Retina (tissue), 1 donor: Measurements from ENCODE around the gene SCN8A.

Source experiments
- DNase-seq: peaks from one replicate; pipeline ENCODE4 v3.0.0-alpha.2; 2016

Gene SCN8A

GRCh38 chr12:51721282-51721940, 130.4 kb downstream of the SCN8A start:
- peak; percentile 85 for DNase-seq

DNA sequence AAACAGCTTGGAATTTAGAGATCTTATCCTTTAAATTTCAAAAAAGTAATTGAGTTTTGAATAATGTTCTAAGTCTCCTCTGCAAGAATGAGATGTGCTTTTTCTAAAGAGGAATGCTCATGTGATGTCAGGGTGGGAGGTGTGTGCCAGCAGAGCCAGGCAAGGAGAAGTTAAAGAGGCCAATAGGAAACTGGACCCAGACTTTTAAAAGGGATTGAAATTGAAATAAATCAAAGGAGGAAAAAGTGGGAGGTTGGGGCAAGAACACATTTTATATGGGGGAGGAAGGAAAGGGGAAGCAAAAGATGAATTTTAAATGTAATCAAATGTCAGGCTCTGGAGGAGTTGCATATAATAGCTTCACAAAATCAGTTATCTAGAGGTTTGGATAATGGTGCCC, 131.4 kb downstream of the SCN8A start:
- no peak for DNase-seq

DNA sequence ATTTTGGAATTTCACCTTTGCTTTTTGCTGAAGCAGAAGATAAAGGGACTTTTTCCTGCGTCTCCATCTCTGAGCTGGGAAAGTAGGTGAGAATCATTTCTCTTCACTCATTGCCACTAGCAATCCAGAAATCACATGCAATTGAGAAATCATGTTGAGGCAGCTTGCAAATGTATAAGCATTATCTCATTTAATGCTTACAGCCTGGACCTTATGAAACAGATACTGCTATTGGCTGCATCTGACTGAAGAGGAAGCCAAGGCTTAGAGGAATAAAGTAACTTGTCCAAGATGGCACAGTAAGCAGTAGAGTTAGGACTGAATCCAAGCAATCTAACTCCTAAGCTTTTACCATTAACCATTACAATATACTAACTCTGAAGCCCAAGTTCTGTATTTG, 135.1 kb downstream of the SCN8A start:
- no peak for DNase-seq

DNA sequence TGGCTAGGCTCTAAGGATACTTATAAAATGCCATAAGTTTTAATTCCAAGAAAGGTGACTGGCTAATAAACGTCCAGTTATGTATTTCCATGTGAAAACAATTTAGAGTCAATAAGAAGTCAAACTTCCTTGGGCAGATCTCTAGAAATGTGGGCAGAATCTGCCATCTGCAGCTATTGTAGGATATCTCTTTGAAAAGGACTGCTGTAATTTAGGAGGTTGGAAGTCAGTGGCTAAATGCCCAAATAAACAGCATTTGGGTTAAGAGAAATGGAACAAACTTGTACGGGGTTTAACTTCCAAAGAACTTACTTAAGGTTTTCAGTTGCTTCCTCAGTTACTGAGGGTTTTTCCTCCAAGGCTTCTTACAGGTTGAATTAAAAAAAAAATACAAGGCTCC, 135.9 kb downstream of the SCN8A start:
- DNase-seq = no peak

- no peak for DNase-seq
Measured at GRCh38 chr12:51729331-51729730, 138.3 kb downstream of the SCN8A start.

- DNase-seq = no peak
Measured at GRCh38 chr12:51730745-51731144, 139.7 kb downstream of the SCN8A start.

DNA sequence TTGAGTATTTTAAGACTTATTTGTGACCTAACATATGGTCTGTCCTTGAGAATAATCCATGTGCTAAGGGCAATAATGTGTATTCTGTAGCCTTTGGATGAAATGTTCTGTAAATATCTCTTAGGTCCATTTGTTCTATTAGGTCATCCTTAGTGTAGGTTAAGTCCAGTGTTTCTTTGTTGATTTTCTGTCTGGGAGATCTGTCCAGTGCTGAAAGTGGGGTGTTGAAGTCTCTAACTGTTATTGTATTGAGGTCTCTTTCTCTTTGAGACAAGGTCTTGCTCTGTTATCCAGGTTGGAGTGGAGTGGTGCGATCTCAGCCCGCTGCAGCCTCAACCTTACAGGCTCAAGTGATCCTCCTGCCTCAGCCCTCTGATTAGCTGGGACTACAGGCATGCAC, 149.5 kb downstream of the SCN8A start:
- no peak for DNase-seq

DNA sequence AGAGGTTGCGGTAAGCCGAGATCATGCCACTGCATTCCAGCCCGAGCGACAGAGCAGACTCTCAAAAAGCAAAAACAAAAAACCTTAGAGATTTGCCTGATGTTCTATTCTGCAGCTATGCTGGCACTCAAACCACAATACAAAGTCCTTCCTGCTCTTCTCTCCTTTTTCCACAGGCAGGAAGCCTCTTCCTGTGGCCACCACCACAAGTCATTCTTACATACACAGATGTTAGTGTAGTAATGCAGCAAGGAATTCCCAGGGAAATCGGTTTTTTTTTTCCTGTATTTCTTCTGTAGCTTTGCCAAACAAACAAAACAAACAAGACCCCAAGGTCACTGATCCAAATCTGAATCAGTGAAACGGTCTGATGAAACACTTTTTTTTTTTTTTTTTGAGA, 153.2 kb downstream of the SCN8A start:
- no peak for DNase-seq

- DNase-seq = no peak
Measured at GRCh38 chr12:51744957-51745356, 153.9 kb downstream of the SCN8A start.

DNA sequence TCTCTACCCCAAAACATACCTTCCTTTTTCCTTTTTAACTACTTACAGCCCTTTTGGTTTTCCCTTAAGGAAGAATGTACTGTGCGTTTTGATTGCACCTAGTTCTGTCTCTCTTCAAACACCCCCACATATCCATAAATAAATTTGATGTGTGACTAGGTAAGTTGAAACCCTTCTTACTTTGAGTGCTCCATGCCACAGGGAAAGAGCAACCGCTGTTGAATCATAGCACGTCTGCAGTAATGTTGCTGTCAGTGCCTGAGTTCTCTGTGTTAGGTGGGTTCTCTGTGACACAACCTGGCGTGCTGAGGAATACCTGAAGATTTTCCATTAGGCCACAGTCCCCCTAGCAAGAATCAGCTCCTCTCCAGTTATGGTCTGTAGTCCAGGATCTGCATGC, 155.4 kb downstream of the SCN8A start:
- DNase-seq = no peak

DNA sequence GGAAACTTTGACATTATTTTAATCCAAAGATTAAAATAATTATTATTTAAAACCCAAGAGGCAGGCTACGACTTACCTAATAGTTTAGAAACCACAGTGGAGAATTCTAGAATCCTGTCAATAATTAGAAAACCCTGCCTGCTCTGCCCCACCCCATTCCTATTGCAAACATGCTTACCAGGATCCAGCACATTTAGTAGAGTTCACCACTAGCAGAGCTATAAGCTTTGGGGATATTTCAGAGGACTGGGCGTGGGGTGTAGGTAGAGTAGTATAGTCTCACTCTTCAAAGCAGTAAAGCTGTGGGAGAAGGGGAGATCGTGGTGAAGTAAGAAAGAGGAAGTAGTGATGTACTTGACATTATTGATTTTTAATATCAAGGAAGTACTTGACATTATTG, 157.2 kb downstream of the SCN8A start:
- DNase-seq = no peak

DNA sequence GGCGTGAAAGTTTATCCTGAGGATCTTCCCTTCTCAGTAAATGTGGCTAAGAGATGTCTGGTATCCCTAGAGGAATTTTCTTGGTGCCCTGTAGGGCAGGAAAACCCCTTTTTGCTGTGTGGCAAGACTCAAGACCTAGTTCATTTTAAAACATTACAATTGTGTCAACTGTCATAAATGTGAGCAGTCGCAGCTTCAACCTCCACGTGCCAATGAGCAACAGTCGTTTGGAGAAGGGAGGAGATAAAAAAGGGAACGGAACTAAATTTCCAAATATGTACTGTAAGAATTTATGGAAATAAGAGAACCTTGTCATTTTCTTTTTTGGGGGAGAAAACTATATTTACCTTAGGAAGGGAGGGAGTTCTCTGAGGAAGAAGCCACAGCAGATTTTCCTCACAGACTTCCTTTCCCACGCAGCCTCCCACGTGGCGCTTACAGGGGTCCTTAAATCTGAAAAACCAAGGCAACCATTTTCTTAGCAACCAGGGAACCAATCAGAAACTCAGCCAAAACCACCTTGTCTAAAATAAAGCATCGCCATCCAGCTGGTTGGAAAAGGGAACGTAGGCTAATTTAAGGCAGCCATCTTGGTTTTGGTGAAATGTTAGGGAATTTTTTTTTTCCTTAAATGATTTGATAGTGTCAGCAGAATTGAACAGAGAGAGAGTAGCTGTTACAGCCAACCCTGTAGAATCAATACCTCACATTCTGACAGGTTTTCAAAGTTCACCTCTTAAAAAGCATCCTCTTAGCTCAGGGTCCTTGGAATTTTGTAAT, 158.4 kb downstream of the SCN8A start:
- DNase-seq = no peak

DNA sequence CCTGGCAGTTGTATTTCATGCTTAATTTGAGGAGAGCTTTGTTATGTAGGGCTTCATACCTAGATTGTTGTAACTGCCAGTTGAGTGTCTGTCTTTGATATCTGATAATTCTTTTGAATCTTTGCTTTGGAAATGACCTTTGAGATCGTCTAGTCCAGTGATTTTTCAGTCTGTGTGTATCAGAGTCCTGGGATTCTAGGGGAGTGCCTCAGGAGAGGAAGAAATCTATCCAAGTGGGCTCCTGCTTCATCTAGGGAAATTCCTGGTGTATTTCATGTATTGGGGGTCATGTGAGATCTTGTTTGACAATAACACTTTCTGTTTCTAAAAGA, 158.9 kb downstream of the SCN8A start:
- DNase-seq = no peak

DNA sequence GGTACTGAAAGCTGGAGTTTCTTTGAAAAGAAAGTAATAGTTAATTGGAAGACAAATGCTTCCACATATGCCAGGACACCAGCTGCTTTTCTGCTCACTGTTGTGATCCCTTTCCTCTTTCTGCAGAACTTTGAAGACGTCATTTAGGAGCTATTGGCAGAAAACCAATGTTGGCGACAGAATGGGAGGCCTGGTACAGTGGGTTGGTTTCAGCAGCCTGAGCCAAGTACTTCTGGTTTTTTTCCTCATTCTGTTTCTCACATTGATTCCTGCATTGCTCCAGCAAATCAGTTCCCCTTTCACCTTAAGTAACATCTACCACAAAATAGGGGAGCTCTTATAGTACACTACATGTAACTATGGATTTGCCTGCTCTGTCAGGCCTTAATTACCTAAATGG, 160.6 kb downstream of the SCN8A start:
- DNase-seq = no peak

DNA sequence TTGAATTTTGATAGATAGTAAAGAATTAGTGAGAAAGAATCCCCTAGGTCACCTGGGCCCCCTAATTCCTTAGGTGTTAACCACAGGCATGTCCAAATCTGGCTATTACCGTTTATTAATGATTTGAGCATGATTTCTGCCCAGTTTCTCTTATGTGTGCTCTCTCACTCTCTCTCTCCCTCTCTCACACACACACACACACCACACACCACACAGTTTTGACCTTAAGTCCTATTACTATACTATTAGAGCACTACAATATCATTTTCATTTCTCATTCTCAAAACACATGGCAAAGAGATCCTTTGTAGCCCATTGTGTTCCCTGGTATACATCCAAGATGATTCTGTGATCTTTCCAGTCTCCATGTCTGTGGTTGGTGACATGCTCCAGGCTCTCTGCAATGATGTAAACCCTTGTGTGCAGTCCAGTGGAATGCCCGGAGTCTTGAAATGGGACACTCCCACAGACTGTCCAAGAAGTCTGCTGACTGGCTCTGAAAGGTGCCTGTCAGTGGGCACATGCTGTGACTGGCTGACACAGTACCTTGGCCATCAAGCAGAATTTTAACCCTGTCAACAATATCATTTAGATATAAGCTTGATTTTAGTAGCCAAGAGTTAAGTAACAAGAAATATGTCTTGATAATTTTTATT, 161.3 kb downstream of the SCN8A start:
- DNase-seq = no peak

- no peak for DNase-seq
Measured at GRCh38 chr12:51753980-51754675, 163.1 kb downstream of the SCN8A start.

DNA sequence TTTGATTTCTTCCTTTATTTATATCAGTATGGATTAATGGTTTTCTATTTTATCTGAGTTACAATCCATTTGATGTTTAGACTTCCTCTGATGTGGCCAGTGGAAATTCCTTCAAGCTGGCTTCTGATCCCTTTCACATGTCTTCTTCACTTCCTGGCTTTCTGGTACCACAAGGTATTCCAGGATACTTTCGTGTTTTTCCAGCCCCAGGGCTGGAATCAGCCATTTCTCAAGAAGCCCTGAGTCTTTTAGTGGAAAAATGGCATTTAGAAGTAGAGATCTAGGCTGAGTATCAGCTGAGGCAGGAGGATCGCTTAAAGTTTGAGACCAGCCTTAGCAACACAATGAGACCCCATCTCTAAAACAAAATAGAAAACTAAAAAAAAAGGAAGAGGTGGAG, 164.2 kb downstream of the SCN8A start:
- no peak for DNase-seq

- DNase-seq = no peak
Measured at GRCh38 chr12:51759175-51759574, 168.1 kb downstream of the SCN8A start.

- no peak for DNase-seq
Measured at GRCh38 chr12:51759695-51760094, 168.7 kb downstream of the SCN8A start.

DNA sequence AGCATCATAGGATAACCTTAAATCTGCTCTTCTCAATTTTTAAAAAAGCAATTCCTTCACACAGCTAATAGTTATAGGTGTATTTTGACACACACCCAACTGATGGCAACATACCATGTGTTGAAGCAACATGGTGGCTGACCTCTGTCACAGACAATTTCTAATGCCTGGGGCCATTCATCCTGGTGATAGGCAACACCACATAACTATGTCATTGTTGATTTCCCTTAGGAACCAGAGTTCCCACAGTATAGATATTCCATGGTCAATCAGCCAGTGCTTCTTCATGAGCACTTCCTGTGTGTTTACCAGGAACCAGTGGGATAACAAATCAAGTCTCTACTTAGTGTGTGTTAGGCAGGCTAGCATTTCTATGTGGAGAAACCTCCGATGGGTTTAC, 169.2 kb downstream of the SCN8A start:
- DNase-seq = no peak

GRCh38 chr12:51763743-51764142, 172.7 kb downstream of the SCN8A start:
- no peak for DNase-seq

- no peak for DNase-seq
Measured at GRCh38 chr12:51766067-51766676, 175.1 kb downstream of the SCN8A start.

GRCh38 chr12:51771008-51771407, 180.0 kb downstream of the SCN8A start:
- no peak for DNase-seq
